CD14-positive monocyte (primary cell): ENCODE measurements around the gene PAPPA. TPM values are rescaled to one million over a fixed set of nuclear protein-coding genes. Genes with fewer than 3 reads are reported as not detected.

Source experiments
- DNase-seq, 3 donors: peaks; one replicate each; pipeline ENCODE4 v3.0.0-alpha.2; 2011 to 2022
- H2AFZ ChIP-seq: 2 replicates; pipeline ENCODE4 v1.6.0; 2012; ENCODE audit warnings: mild to moderate bottlenecking, low read depth, low read length, inconsistent platforms; ENCODE audit not compliant: insufficient read depth, poor library complexity, severe bottlenecking
- H3K27ac ChIP-seq, 2 donors: 1 replicate in 1 of 2; 2 replicates in 1 of 2; pipeline ENCODE4 v1.5.1; 2012 to 2013; ENCODE audit warnings: low read length in 2 of 2, control low read depth in 1 of 2, inconsistent platforms in 1 of 2, low read depth in 1 of 2, mild to moderate bottlenecking in 1 of 2
- H3K27me3 ChIP-seq, 2 donors: one replicate each; pipeline versions ENCODE4 v1.6.0 to v1.6.1; 2011 to 2013; ENCODE audit warnings: low read length in 2 of 2; ENCODE audit not compliant: control insufficient read depth in 2 of 2, insufficient read depth in 2 of 2
- H3K36me3 ChIP-seq, 2 donors: replicated peaks in 1 of 2; 1 replicate in 1 of 2; 2 replicates in 1 of 2; pipeline versions ENCODE4 v1.5.1 to v1.6.1; 2012 to 2013; ENCODE audit warnings: low read length in 2 of 2, control low read depth in 1 of 2, inconsistent platforms in 1 of 2, mild to moderate bottlenecking in 1 of 2; ENCODE audit not compliant: insufficient read depth in 2 of 2, control insufficient read depth in 1 of 2
- H3K4me1 ChIP-seq, 2 donors: 1 replicate in 1 of 2; 2 replicates in 1 of 2; pipeline versions ENCODE4 v1.5.1 to v1.6.1; 2012 to 2013; ENCODE audit warnings: low read length in 2 of 2, control low read depth in 1 of 2, inconsistent platforms in 1 of 2, mild to moderate bottlenecking in 1 of 2, moderate library complexity in 1 of 2; ENCODE audit not compliant: insufficient read depth in 2 of 2, control insufficient read depth in 1 of 2
- H3K4me2 ChIP-seq: replicated peaks from 2 replicates; pipeline ENCODE3; 2012; ENCODE audit warnings: low read length, moderate library complexity, mild to moderate bottlenecking; ENCODE audit not compliant: poor library complexity, severe bottlenecking; ENCODE audit errors: extremely low read depth
- H3K4me3 ChIP-seq, 3 experiments: fragments of 200-600 bp in 1 of 3; sonication (generic) in 1 of 3; replicated peaks in 1 of 3; 1 replicate in 2 of 3; 2 replicates in 1 of 3; pipeline ENCODE4 v1.5.1; 2011 to 2013; ENCODE audit warnings: low read length in 3 of 3, mild to moderate bottlenecking in 3 of 3, control low read depth in 2 of 3, low read depth in 2 of 3, inconsistent platforms in 1 of 3, moderate library complexity in 1 of 3
- H3K79me2 ChIP-seq: 2 replicates; pipeline ENCODE4 v1.6.0; 2012; ENCODE audit warnings: mild to moderate bottlenecking, control low read depth, inconsistent platforms, low read length, moderate library complexity; ENCODE audit not compliant: insufficient read depth
- H3K9ac ChIP-seq: 2 replicates; pipeline ENCODE4 v1.6.0; 2017; ENCODE audit warnings: low read length, mild to moderate bottlenecking; ENCODE audit not compliant: insufficient read depth, poor library complexity, severe bottlenecking
- H3K9me3 ChIP-seq, 2 donors: replicated peaks in 1 of 2; 1 replicate in 1 of 2; 2 replicates in 1 of 2; pipeline versions ENCODE4 v1.5.1 to v1.6.1; 2012 to 2013; ENCODE audit warnings: low read length in 2 of 2, control low read depth in 1 of 2; ENCODE audit not compliant: control insufficient read depth in 1 of 2, insufficient read depth in 1 of 2
- H4K20me1 ChIP-seq: 2 replicates; pipeline ENCODE4 v1.6.0; 2012; ENCODE audit warnings: mild to moderate bottlenecking, low read length, control low read depth, moderate library complexity; ENCODE audit not compliant: insufficient read depth
- H3K27ac Mint-ChIP-seq, 7 donors: one replicate each; pipeline ENCODE4 v1.8.0; 2020; ENCODE audit warnings: mild to moderate bottlenecking in 7 of 7, mixed read lengths in 7 of 7, moderate library complexity in 6 of 7, inconsistent platforms in 2 of 7
- H3K27me3 Mint-ChIP-seq, 3 donors: one replicate each; pipeline ENCODE4 v1.8.0; 2021 to 2022; ENCODE audit warnings: low read depth in 3 of 3, mild to moderate bottlenecking in 3 of 3, mixed read lengths in 3 of 3, moderate library complexity in 3 of 3, inconsistent platforms in 1 of 3
- H3K36me3 Mint-ChIP-seq, 2 donors: one replicate each; pipeline ENCODE4 v1.8.0; 2020; ENCODE audit warnings: mixed read lengths in 2 of 2, inconsistent platforms in 1 of 2, mild to moderate bottlenecking in 1 of 2
- H3K4me1 Mint-ChIP-seq: one replicate; pipeline ENCODE4 v1.8.0; 2020; ENCODE audit warnings: mild to moderate bottlenecking, mixed read lengths
- H3K4me3 Mint-ChIP-seq, 2 donors: one replicate each; pipeline ENCODE4 v1.8.0; 2020; ENCODE audit warnings: mild to moderate bottlenecking in 2 of 2, mixed read lengths in 2 of 2, moderate library complexity in 1 of 2
- H3K9me3 Mint-ChIP-seq, 7 donors: one replicate each; pipeline ENCODE4 v1.8.0; 2020 to 2022; ENCODE audit warnings: mixed read lengths in 7 of 7, mild to moderate bottlenecking in 6 of 7, moderate library complexity in 6 of 7, inconsistent platforms in 2 of 7
- CTCF ChIP-seq: fragments of 200-600 bp; IDR thresholded peaks from one replicate; pipeline ENCODE4 v1.8.0; 2022; ENCODE audit warnings: antibody characterized with exemption, mild to moderate bottlenecking
- WGBS: methylation state at CpG from one replicate; pipeline ENCODE4 v1.1.5; 2013; ENCODE audit warnings: missing lambda C conversion rate; ENCODE audit not compliant: insufficient coverage; 5-methylcytosine and 5-hydroxymethylcytosine counted together
- intact Hi-C, 2 donors: fragments of 100-400 bp; cut with micrococcal nuclease; formaldehyde crosslinking; loops; one replicate each; pipeline versions ENCODE4 v1.15.0 to v1.15.1; 2023
- polyA plus RNA-seq, 3 donors: library from polyadenylated mRNA; depleted of rRNA in 1 of 3; unstranded in 2 of 3; stranded (reverse) in 1 of 3; fragments of 300-500 nt in 2 of 3; fragments of >200 nt in 1 of 3; fragmentation: Illumina TruSeq in 2 of 3; gene quantifications; 1 replicate in 2 of 3; 2 replicates in 1 of 3; pipeline ENCODE4 v1.2.3, GENCODE V29; 2012 to 2021

PAPPA gene
- polyA plus RNA-seq, 3 donors, result not detected

DNA sequence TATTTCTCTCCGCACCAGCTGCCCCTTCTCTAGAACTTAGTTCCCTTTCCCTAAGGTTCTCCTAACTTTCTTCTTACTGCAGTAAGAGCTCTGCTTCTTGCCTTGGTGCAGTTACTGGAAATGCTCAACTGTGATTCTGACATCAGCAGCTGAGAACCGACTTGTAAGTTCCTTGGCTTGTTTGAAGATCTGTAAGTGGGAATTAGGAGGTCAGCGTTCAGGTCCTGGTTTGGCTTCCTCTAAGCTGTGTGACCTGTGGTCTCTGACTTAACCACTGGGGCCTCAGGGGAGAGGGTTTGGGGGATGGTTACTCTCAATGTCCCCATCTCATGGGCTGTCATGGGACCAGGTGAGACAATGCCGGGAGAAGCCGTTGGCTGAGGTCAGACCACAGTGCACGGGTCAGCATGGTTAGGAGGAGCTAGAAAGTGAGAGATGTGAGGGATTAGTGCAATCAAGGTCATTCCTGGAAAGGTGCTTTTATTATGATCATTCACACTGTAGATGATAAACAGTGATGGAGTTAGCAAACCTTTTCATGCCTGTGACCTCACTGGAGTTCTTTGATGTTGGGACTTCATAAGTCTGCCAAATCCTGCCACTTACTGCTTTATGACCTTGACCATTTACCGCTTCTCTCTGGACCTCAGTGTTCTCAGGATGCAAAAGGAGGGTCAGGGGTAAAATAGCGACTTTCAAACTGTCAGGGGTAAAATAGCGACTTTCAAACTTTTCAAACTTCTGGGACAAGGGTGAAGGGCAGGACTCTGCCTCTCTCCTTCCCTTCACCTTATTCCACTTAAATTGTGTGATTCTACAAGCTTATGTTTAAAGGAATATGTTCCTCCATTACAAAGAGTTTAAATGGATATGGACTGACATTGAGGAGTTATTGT is 7.3 kb downstream of the PAPPA start:
- Mint-ChIP-seq H3K4me3 (no peak overlapping the region), H3K27me3 (peaks cover 19 to 33% (median 24%) of the 10 kb centered on the region in 3 donors), H3K4me1 (no peaks in the 10 kb centered on the region), H3K9me3 (peaks cover 0 to 2% (median 0%) of the 10 kb centered on the region in 7 donors), H3K36me3 (no peaks in the 10 kb centered on the region), H3K27ac (no peak overlapping the region)
- Histone ChIP-seq H3K9me3 (no peaks in the 10 kb centered on the region), H3K4me2 (no peak overlapping the region), H3K4me3 (no peak overlapping the region), H3K9ac (no peak overlapping the region), H2AFZ (no peak overlapping the region), H3K79me2 (no peaks in the 10 kb centered on the region), H3K4me1 (no peaks in the 10 kb centered on the region), H4K20me1 (no peaks in the 10 kb centered on the region), H3K27me3 (peaks cover 16 to 21% of the 10 kb centered on the region in 2 donors), H3K36me3 (no peaks in the 10 kb centered on the region), H3K27ac (no peak overlapping the region)
- WGBS, result 69% methylated on average over 7 of the region's 9 CpGs
- no peak for TF ChIP-seq CTCF
- no peak for DNase-seq
- intact Hi-C loops, result no loop called here

- Mint-ChIP-seq H3K4me1 (no peaks in the 10 kb centered on the region), H3K36me3 (no peaks in the 10 kb centered on the region), H3K4me3 (no peak overlapping the region), H3K27ac (no peak overlapping the region), H3K27me3 (peaks cover 7 to 20% (median 13%) of the 10 kb centered on the region in 3 donors), H3K9me3 (no peaks in the 10 kb centered on the region)
- Histone ChIP-seq H3K36me3 (no peaks in the 10 kb centered on the region), H3K4me2 (no peak overlapping the region), H3K9ac (no peak overlapping the region), H3K4me1 (no peaks in the 10 kb centered on the region), H3K27ac (no peak overlapping the region), H3K27me3 (peaks cover 3 to 8% of the 10 kb centered on the region in 2 donors), H3K4me3 (no peak overlapping the region), H2AFZ (no peak overlapping the region), H4K20me1 (no peaks in the 10 kb centered on the region), H3K79me2 (no peaks in the 10 kb centered on the region), H3K9me3 (no peaks in the 10 kb centered on the region)
- no CpG with 5 or more reads among the region's 5 CpGs for WGBS
- no peak for DNase-seq
- intact Hi-C loops, result no loop called here
- no peak for TF ChIP-seq CTCF
Measured at GRCh38 chr9:116162241-116162781, 8.7 kb downstream of the PAPPA start.
